ENCODE data around the gene KCNH2.

Gene KCNH2

GRCh38 chr7:150944066-150945042, 33.8 kb downstream of the KCNH2 start:
- no peak for TF ChIP-seq TAF1 (IDR thresholded peaks at IDR 0.05; ENCODE audit: borderline replicate concordance, insufficient read depth, low read length)
- no peak for TF ChIP-seq POLR2AphosphoS5 (IDR thresholded peaks at IDR 0.05; ENCODE audit: low read depth, low read length)

- TF ChIP-seq POLR2AphosphoS5 (IDR thresholded peaks at IDR 0.05; ENCODE audit: low read depth, low read length), result no peak
- no peak for TF ChIP-seq REST (IDR thresholded peaks at IDR 0.05; ENCODE audit: insufficient read depth in 1 of 2, low read depth in 2 of 2, low read length in 2 of 2)
- TF ChIP-seq TAF1 (IDR thresholded peaks at IDR 0.05; ENCODE audit: borderline replicate concordance, insufficient read depth, low read length), result no peak
- no peak for TF ChIP-seq FOXP2 (optimal IDR thresholded peaks at IDR 0.05; ENCODE audit: borderline replicate concordance, extremely low read depth, extremely low read length, insufficient read depth)
- TF ChIP-seq SIN3A (IDR thresholded peaks at IDR 0.05; ENCODE audit: borderline replicate concordance, insufficient read depth, low read length), result no peak
Measured at GRCh38 chr7:150943453-150943814, 34.7 kb downstream of the KCNH2 start.

- TF ChIP-seq TAF1 (IDR thresholded peaks at IDR 0.05; ENCODE audit: borderline replicate concordance, insufficient read depth, low read length), result no peak
- no peak for TF ChIP-seq SIN3A (IDR thresholded peaks at IDR 0.05; ENCODE audit: borderline replicate concordance, insufficient read depth, low read length)
- no peak for TF ChIP-seq REST (IDR thresholded peaks at IDR 0.05; ENCODE audit: insufficient read depth in 1 of 2, low read depth in 2 of 2, low read length in 2 of 2)
- no peak for TF ChIP-seq POLR2AphosphoS5 (IDR thresholded peaks at IDR 0.05; ENCODE audit: low read depth, low read length)
- no peak for TF ChIP-seq FOXP2 (optimal IDR thresholded peaks at IDR 0.05; ENCODE audit: borderline replicate concordance, extremely low read depth, extremely low read length, insufficient read depth)
Measured at GRCh38 chr7:150942591-150943452, 35.3 kb downstream of the KCNH2 start.

- no peak for TF ChIP-seq SIN3A (IDR thresholded peaks at IDR 0.05; ENCODE audit: borderline replicate concordance, insufficient read depth, low read length)
- TF ChIP-seq POLR2AphosphoS5 (IDR thresholded peaks at IDR 0.05; ENCODE audit: low read depth, low read length), result no peak
- no peak for TF ChIP-seq FOXP2 (optimal IDR thresholded peaks at IDR 0.05; ENCODE audit: borderline replicate concordance, extremely low read depth, extremely low read length, insufficient read depth)
- TF ChIP-seq REST (IDR thresholded peaks at IDR 0.05; ENCODE audit: insufficient read depth in 1 of 2, low read depth in 2 of 2, low read length in 2 of 2), result no peak
- TF ChIP-seq TAF1 (IDR thresholded peaks at IDR 0.05; ENCODE audit: borderline replicate concordance, insufficient read depth, low read length), result no peak
Measured at GRCh38 chr7:150942001-150942590, 36.0 kb downstream of the KCNH2 start.

GRCh38 chr7:150941351-150942000, 36.6 kb downstream of the KCNH2 start:
- TF ChIP-seq FOXP2 (optimal IDR thresholded peaks at IDR 0.05; ENCODE audit: borderline replicate concordance, extremely low read depth, extremely low read length, insufficient read depth) (no peak), SIN3A (IDR thresholded peaks at IDR 0.05; ENCODE audit: borderline replicate concordance, insufficient read depth, low read length) (no peak), REST (IDR thresholded peaks at IDR 0.05; ENCODE audit: insufficient read depth in 1 of 2, low read depth in 2 of 2, low read length in 2 of 2) (no peak), TAF1 (IDR thresholded peaks at IDR 0.05; ENCODE audit: borderline replicate concordance, insufficient read depth, low read length) (no peak), POLR2AphosphoS5 (IDR thresholded peaks at IDR 0.05; ENCODE audit: low read depth, low read length) (no peak)
